Erythroblast (primary cell): ENCODE results near the gene CENATAC.

Experiments
- DNase-seq, 2 experiments: peaks; one replicate each; lab custom pipeline; 2025; lab: John Stamatoyannopoulos, UW
- GATA1 ChIP-seq: IDR thresholded peaks from 2 replicates; pipeline ENCODE4 v1.6.1; 2011; ENCODE audit warnings: low read depth, mild to moderate bottlenecking, control low read depth, low read length, moderate library complexity
- POLR2A ChIP-seq: IDR thresholded peaks from 2 replicates; pipeline ENCODE4 v1.6.1; 2011; ENCODE audit warnings: mild to moderate bottlenecking, low read length

The CENATAC gene

DNA sequence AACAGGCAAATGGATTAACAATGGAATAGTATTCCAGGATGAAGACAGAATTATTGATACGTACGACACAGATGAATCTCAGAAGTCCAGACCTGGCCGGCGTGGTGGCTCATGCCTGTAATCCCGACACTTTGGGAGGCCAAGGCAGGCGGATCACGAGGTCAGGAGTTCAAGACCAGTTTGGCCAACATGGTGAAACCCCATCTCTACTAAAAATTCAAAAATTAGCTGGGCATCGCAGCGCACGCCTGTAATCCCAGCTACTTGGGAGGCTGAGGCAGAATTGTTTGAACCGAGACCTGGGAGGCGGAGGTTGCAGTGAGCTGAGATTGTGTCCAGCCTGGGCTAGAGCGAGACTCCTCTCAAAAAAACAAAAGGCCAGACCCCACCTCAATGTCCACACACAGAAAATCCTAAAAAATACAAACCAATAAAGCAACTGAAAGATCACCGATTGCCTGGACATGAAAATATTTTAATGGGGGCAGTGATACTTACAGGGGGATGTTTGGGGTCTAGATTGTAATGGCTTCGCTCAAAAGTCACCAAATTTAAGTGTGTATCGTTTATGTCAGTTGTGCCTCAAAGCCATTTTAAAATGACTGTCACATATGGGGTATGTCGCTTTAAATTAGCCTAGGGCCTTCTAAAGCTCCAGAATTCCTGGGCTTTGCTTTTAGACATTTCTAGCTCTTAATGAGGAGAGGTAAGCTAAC, 16.4 kb downstream of the CENATAC start:
- DNase-seq = no peak
- TF ChIP-seq GATA1 (no peak), POLR2A (peak; percentile 41)

DNA sequence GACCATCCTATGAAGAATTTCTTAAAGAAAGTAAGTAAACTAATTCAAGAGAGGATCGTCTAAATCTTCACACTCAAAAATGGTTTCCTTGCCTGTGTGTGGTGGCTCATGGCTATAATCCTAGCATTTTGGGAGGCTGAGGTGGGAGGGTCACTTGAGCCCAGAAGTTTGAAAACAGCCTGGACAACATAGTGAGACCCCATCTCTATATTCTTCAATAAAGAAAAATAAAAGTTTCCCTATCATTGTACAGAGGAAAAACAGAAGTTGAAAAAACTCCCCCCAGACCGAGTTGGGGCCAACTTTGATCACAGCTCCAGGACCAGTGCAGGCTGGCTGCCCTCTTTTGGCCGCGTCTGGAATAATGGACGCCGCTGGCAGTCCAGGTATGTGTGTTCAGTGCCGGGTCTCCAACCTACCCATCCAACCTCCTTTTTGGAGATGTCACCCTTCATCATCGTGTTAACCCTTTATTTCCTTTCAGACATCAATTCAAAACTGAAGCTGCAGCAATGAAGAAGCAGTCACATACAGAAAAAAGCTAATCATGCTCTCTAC, 17.2 kb downstream of the CENATAC start:
- no peak for DNase-seq
- TF ChIP-seq POLR2A = no peak
- no peak for TF ChIP-seq GATA1

DNA sequence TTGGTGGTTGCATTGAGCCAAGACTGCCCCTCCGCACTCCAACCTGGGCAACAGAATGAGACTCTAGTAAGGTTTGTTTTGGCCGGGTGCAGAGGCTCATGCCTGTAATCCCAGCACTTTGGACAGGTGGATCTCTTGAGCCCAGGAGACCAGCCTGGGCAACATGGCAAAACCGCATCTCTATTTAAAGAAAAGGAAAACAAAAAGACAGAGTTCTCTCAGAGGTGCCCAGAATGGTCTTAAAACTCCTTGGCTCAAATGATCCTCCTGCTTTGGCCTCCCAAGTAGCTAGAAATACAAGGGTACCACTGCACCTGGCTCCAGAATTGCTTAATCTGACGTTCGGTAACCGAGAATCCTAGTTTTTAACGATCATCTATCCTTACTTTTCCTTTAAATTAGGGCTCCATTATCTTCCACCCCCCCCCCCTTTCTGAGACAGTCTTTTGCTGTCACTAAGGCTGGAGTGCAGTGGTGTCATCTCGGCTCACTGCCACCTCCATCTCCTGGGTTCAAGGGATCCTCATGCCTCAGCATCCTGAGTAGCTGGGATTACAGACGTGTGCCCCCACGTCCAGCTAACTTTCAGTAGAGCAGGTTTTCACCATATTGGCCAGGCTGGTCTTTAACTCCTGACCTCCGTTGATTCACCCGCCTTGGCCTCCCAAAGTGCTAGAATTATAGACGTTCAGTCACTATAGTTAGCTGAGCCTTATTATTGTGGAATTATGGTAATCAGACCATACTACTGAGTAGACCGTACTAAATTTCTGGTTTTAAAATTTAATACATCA, 18.5 kb downstream of the CENATAC start:
- TF ChIP-seq POLR2A (no peak), GATA1 (no peak)
- DNase-seq = no peak

DNA sequence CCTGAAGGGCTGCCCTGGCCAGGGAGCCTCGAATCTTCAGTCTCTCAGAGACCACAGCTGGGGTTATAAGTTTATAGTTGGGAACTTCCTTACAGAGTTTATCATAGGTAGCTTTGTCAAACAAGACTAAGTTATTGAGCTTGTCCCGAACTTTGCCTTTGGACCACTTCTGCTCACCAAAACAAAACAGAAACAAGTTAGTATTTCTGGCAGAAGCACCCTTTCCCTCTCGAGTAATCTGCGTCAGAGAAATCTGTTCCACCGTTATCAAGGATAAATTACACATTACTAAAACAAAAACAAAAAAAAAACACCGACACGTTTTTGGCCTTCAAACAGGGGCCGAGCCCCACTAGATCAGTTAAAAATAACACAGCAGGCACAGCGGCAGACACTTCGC, 19.4 kb downstream of the CENATAC start:
- DNase-seq = peak in 1 of 2 experiments; percentile 48

DNA sequence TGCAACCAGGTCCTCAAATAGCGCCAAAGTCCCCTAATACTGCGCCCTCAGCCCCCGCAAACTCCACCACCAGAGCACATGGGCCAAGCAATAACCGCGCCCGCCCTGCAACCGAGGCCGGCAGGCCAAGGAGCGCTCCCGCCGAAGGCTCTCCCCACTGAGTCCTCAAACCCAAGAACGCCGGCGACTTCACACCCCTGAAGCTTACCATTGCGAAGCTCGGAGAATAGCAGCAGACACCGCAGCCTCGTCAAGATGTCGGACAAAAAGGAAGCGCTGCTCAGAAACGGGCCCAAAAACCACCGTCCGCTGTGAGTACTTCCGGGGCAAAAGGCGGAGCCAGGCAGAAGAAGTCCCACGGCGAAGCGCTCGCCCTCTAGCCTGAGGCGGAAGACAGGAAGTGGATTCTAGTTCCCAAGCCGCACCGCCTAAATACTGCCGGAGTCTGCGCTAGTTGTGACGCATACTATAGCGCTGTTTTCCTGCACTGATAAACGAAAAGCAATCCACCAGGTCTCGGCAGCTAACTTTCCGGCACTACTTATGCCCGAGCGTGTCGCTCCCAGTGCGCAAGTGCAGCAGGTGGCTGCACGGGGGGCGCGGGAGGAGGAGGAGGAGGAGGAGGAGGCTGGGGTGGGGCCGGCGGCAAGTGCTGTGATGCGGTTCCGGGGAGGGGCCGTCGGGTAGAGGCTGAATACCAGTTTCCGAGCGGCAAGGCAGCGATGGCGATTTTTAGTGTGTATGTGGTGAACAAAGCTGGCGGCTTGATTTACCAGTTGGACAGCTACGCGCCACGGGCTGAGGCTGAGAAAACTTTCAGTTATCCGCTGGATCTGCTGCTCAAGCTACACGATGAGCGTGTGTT, 20.4 kb downstream of the CENATAC start, which contains the start of the genes RPS25 and TRAPPC4:
Gene RPS25, minus strand, starts transcription at position 270 of the 865 bp plus-strand sequence. Its CDS starts 59 bp downstream, at position 211.
Gene TRAPPC4, plus strand, starts transcription at position 693 of the 865 bp plus-strand sequence. Its CDS starts 30 bp downstream, at position 723.
- TF ChIP-seq GATA1 (no peak), POLR2A (peak; percentile 96)
- peak; percentile 97 for DNase-seq

DNA sequence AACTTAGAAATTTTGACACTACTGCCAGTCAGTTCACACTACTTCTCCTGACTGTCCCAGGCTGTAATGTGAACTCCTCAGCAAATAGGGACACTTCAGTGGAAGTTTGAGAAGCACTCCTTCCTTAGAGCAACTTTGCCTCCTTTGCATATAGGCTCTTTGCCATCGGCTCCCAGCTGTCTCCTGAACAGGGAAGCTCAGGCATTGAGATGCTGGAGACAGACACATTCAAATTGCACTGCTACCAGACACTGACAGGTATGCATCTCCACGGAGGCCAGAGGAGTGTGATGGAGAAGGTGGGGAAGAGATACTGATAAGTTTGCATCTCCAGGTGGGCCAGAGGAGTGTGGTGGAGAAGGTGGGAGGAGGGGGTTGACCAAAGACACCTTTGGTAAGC, 22.1 kb downstream of the CENATAC start:
- no peak for DNase-seq
- TF ChIP-seq GATA1 (no peak), POLR2A (no peak)

DNA sequence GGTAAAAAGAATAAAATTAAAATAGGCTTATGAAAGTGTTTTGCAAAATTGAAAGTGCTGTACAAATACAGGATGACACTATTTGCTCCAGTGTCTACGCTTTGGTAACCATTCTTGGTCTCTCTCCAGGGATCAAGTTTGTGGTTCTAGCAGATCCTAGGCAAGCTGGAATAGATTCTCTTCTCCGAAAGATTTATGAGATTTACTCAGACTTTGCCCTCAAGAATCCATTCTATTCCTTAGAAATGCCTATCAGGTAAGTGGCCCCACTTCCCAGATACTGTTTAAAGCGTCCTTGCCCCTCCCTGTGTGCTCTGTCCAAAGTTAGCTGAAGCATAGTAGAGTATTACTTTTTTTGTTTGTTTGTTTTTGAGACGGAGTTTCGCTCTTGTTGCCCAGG, 23.7 kb downstream of the CENATAC start:
- TF ChIP-seq POLR2A (no peak), GATA1 (no peak)
- DNase-seq = no peak

DNA sequence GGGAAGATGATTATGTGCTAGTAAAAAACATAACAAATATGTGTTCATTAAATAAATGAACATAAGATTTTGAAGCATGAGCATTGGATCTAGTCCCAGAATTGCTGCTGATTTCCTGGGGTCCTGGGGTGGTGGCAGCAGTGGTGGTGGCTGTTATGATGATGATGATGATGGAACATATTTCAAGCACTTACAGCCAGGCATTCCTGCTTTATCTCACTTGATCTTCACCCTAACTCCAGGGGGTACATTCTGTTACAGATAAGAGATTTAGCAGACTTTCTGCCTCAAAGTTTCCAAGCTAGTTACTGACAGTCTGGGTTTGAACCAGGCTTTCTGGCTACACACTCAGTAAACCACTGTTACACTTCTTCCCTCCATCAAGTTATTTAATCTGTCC, 25.8 kb downstream of the CENATAC start:
- DNase-seq = peak in 1 of 2 experiments; percentile 26
- no peak for TF ChIP-seq POLR2A
- no peak for TF ChIP-seq GATA1

DNA sequence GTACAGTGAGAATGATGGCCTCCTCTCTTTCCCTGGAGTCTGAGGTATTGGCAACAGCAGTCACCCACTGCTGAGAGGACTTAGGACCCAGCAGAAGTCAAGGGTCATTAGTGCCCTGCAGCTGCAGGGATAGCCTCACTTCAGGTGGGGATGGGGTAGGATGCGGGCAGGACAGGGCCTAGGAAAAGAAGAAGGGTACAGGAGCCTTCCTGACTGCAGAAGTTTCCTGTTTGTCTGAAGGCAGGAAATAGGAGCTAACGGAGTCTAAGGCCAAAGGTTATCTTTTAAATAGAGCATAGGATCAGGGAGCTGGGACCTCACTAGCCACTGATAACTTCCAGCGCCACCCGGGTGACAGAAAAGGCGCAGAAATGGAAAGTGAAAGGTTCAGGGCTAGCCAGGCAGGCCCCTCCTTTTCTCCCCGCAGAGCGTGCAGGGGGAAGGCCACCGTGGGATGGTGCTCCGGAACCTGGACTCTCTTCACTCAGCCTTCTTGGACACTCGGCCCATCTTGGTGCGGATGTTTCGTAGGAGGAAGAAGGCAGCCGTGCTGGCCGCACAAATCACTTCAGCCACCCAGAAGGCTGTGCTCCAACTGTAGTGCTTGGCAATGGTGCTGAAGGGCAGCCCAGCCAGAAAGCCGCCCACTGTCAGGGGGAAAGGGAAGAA, 26.6 kb downstream of the CENATAC start:
- peak; percentile 24 to 34 for DNase-seq
- TF ChIP-seq GATA1 (no peak), POLR2A (peak; percentile 25)

DNA sequence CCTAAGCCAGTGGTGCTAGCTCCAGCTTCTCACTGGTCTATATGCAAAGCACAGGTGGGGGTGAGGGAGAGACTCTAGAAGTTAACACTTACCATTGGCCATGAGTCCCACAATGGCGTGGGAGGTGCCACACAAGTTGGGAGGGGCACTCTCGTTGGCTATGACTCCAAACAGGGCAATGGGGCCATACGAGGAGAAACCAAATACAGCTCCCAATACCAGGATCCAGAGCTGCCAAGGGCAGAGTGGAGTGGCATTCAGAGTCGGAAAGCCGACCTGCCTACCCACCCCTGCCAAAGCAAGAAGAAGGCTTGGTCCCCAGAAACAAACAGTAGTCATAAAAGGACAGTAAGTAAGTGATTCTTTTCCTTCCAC, 27.1 kb downstream of the CENATAC start:
- DNase-seq = no peak

DNA sequence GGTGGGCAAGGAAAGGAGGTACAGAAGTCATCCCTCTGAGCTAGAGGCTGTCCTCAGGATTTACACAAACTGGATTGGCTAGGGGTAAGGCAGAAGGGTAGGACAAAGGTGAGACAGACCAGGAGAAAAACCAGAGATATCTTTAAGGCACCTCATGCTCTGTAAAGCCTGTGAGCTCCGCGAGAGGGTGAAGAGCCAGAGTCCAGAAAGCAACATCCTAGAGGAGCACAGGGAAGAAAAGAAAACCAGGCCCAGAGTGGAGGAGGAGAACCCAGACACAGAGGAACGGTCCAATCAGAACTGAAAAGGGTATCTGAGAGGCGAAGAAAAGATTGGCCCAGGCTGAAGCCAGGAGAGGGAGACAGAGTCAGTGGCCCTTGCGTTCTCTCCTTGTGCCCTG, 27.6 kb downstream of the CENATAC start:
- no peak for DNase-seq
- TF ChIP-seq GATA1 (no peak), POLR2A (no peak)

More for the DNA sequence above, 27.1 kb downstream of the CENATAC start:
- TF ChIP-seq GATA1 = no peak
- no peak for TF ChIP-seq POLR2A

DNA sequence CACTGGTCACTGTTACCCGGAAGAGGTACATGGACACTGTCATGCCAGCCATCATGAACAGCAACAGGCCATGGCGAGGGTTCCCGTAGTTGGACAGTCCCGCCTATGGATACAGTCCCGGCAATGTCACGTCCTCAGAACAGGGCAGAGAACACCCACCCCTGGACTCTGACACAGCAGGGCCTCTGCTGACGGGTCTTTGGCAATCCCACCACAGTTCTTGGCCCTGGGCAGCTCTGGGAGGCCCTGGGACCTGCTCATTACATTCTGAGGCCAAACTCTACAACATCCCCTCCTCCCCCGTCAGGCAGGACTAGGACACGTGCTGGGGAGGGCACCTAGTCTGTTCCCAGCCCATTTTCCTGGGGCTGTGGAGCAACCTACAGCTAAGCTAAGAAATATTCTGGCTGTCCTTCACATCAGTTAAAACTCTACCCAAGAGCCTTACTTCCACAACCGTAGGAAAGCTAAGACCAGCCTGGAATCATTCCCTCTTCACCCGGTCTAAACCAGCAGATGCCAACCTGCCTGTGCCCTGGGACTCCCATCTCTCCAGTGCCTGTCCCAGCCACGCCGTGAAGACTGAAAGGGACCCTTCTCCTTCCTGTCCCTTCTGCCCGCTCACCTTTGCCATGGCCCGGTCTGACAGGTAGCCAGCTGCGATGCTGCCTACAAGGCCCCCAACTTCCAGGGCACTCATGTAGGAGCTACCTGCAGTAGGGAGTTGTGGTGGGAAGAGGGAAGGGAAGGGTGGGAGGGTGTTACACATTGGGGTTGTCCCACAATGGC, 28.2 kb downstream of the CENATAC start:
- DNase-seq = no peak
- TF ChIP-seq GATA1 (no peak), POLR2A (no peak)

DNA sequence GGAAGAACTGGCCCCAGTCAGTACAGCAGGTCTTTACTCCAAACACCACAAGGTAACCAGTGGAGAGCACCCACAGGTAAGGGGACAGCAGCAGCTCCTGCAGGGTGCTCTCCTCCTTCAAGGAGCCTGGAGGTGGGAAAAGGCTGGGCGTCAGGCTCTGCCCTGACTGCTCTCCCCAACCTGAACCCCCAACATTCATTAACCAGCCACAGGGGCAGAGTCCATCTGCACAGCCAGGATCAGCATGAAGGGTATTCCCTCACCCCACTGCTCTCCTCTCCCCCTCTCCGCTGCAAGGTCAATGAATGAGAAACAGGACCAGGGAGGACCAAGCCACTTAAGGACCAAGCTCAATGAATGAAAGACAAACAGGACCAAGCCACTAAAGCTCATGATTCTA, 29.0 kb downstream of the CENATAC start:
- DNase-seq = no peak
- TF ChIP-seq GATA1 (no peak), POLR2A (no peak)
